Measurements from ENCODE around the gene IQGAP2.

- TF ChIP-seq CTCF (IDR thresholded peaks at IDR 0.05) (no peak), POLR2A (IDR thresholded peaks at IDR 0.05) (no peak)
Measured at GRCh38 chr5:76522103-76522935, 119.2 kb downstream of the IQGAP2 start.
